Caco-2 (cell line): ENCODE measurements around the gene TMEM191C. TPM values are rescaled to one million over a fixed set of nuclear protein-coding genes. Genes with fewer than 3 reads are reported as not detected.
"Not testable (repeated sequence)": the region's sequence is repeated elsewhere in the genome, so short reads cannot be mapped to it uniquely, and the experiment has no call there.

ENCODE experiments used
- BruUV-seq: library from RNA; stranded (reverse); fragments of 400-500 nt; replicated peaks from 2 replicates; lab custom pipeline; 2021; lab: Mats Ljungman, UMichigan
- CTCF ChIA-PET: fragments of 300-600 bp; sonication (Branson Sonifier 250); formaldehyde crosslinking; loops from one replicate; lab custom pipeline; 2022; ENCODE audit warnings: antibody characterized with exemption; lab: Charles Lee
- POLR2A ChIA-PET: fragments of 300-600 bp; sonication (Branson Sonifier 250); formaldehyde crosslinking; loops from one replicate; lab custom pipeline; 2022; ENCODE audit warnings: antibody characterized with exemption; lab: Charles Lee
- DNase-seq, 2 experiments: peaks; one replicate each; pipeline versions ENCODE4 v3.0.0 to v3.0.0-alpha.2; 2020 to 2022
- H3K27me3 ChIP-seq: replicated peaks from 2 replicates; pipeline ENCODE4 v1.6.0; 2011; ENCODE audit warnings: low read length; ENCODE audit not compliant: control insufficient read depth, insufficient read depth
- H3K36me3 ChIP-seq: 2 replicates; pipeline ENCODE4 v1.5.1; 2011; ENCODE audit warnings: low read length; ENCODE audit not compliant: control insufficient read depth, insufficient read depth
- H3K4me1 ChIP-seq: fragments of 250-450 bp; sonication (Bioruptor Pico); 2 replicates; pipeline ENCODE4 v1.5.1; 2020; ENCODE audit warnings: mild to moderate bottlenecking
- H3K4me3 ChIP-seq: 2 replicates; pipeline ENCODE4 v1.5.1; 2011; ENCODE audit warnings: low read depth, mild to moderate bottlenecking, control low read depth, low read length
- H3K9me3 ChIP-seq: fragments of 250-450 bp; sonication (Bioruptor Pico); 2 replicates; pipeline ENCODE4 v1.5.1; 2020; ENCODE audit warnings: mild to moderate bottlenecking, moderate library complexity
- H3K27ac Mint-ChIP-seq: one replicate; pipeline ENCODE4 v1.8.0; 2022; ENCODE audit warnings: mixed read lengths; ENCODE audit not compliant: unreplicated experiment
- H3K27me3 Mint-ChIP-seq: one replicate; pipeline ENCODE4 v1.8.0; 2022; ENCODE audit warnings: mixed read lengths; ENCODE audit not compliant: insufficient read depth, unreplicated experiment
- H3K36me3 Mint-ChIP-seq: one replicate; pipeline ENCODE4 v1.8.0; 2022; ENCODE audit warnings: mild to moderate bottlenecking, mixed read lengths; ENCODE audit not compliant: insufficient read depth, unreplicated experiment
- H3K4me1 Mint-ChIP-seq: one replicate; pipeline ENCODE4 v1.8.0; 2022; ENCODE audit warnings: low read depth, mixed read lengths; ENCODE audit not compliant: unreplicated experiment
- H3K4me3 Mint-ChIP-seq: one replicate; pipeline ENCODE4 v1.8.0; 2022; ENCODE audit warnings: mild to moderate bottlenecking, moderate library complexity, mixed read lengths; ENCODE audit not compliant: unreplicated experiment
- H3K9me3 Mint-ChIP-seq: one replicate; pipeline ENCODE4 v1.8.0; 2022; ENCODE audit warnings: mixed read lengths; ENCODE audit not compliant: unreplicated experiment
- intact Hi-C: fragments of 100-400 bp; cut with micrococcal nuclease; formaldehyde crosslinking; loops from one replicate; pipeline ENCODE4 v1.10.0; 2022; ENCODE audit not compliant: unreplicated experiment
- total RNA-seq: library from RNA; stranded (reverse); gene quantifications from 2 replicates; pipeline ENCODE4 v1.2.3, GENCODE V29; 2022

The TMEM191C gene
- total RNA-seq, 1 experiment from 2014 or later = 8.5 TPM

DNA sequence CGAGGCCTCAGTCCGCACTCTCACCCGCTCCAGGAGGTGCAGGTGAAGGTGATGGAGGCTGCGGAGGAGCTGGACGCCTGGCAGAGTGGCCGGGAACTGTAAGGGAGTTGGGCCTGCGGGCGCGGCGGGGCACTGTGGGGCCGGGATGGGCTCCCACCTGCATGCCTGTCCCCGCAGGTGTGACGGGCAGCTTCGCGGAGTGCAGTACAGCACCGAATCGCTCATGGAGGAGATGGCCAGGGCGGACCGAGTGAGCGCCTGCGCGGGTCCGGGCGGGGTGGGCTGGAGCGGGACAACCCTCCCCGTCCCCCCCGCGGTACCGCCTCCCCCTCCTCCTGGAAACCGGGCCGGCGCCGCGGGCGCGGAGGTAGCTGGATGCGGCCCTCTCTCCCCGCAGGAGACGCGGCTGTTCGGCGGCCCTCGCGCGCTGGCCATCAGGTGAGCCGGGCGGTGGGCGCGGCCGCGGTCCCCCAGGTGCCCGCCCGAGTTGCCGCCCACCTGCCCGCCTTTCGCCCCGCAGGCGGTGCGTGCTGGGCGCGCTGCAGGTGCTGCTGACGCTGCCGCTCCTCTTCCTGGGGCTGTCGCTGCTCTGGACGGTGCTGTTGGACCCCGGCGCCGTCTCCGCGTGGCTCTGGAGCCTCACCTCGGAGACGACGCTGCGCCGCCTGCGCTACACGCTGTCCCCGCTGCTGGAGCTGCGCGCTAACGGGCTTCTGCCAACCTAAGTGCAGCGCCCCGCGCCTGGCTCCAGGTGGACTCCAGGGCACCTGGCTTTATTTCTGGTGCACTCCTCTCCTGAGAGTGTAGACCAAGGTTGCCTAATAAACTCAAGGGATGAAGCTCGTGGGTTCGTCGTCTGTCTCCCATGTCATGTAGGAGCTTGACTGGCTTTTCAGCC lies 2.2 kb downstream of the TMEM191C start:
- H3K9me3 ChIP-seq, H3K36me3 Mint-ChIP-seq, H3K27me3 Mint-ChIP-seq, POLR2A ChIA-PET, H3K36me3 ChIP-seq, H3K4me3 Mint-ChIP-seq, intact Hi-C loops, CTCF ChIA-PET, H3K4me1 Mint-ChIP-seq, H3K9me3 Mint-ChIP-seq, BruUV-seq, H3K27me3 ChIP-seq, H3K27ac Mint-ChIP-seq, H3K4me1 ChIP-seq: not testable (repeated sequence)
- peak in 1 of 2 experiments; percentile 65 for DNase-seq
- H3K4me3 ChIP-seq = peak overlapping the region; percentile 24

DNA sequence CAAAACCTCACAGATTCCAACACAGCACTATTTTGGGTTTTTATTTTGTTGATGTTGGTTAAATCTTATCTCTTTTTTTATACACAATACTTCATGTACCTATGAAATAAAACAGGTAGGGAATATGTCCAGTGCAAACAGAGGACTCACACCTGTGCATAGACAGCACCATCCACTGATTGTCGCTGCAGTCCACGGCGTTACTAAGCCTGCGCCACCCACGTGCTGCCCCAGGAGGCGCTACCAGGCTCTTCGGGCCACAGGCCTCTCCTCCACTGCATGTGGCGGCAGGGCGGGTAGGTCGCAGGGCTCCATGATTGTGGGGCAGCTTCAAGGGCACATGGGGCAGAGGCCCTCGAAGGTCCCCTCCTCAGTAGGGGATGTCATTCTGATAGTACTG lies 5.8 kb downstream of the TMEM191C start:
- H3K4me3 Mint-ChIP-seq, POLR2A ChIA-PET, H3K36me3 Mint-ChIP-seq, H3K9me3 Mint-ChIP-seq, H3K9me3 ChIP-seq, H3K36me3 ChIP-seq, BruUV-seq, intact Hi-C loops, H3K27me3 ChIP-seq, H3K27ac Mint-ChIP-seq, CTCF ChIA-PET, H3K27me3 Mint-ChIP-seq, DNase-seq, H3K4me1 Mint-ChIP-seq, H3K4me1 ChIP-seq, H3K4me3 ChIP-seq: not testable (repeated sequence)

DNA sequence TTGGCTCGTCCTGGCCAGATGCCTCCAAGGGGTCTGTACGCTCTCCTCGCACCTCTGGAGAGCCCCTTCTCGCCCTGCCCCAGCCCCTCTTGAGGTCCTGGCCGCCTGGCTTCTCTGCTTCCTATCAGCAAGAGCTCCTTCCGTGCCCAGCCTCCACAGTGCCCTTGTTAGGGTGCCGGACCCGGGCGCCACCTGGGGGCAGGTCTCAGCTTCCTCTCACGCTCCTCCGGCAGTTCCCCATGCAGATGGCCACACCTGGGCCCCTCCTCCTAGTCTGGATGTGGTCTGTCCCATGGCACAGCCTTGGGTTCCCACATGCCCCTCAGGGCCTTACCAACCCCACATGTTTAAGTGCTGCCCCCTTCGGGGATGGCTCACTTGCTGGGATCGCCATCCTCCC lies 6.5 kb downstream of the TMEM191C start:
- H3K4me3 ChIP-seq, intact Hi-C loops, H3K9me3 ChIP-seq, H3K9me3 Mint-ChIP-seq, H3K4me1 Mint-ChIP-seq, POLR2A ChIA-PET, H3K36me3 Mint-ChIP-seq, H3K27me3 Mint-ChIP-seq, BruUV-seq, H3K36me3 ChIP-seq, H3K4me3 Mint-ChIP-seq, DNase-seq, CTCF ChIA-PET, H3K4me1 ChIP-seq, H3K27ac Mint-ChIP-seq, H3K27me3 ChIP-seq: not testable (repeated sequence)

DNA sequence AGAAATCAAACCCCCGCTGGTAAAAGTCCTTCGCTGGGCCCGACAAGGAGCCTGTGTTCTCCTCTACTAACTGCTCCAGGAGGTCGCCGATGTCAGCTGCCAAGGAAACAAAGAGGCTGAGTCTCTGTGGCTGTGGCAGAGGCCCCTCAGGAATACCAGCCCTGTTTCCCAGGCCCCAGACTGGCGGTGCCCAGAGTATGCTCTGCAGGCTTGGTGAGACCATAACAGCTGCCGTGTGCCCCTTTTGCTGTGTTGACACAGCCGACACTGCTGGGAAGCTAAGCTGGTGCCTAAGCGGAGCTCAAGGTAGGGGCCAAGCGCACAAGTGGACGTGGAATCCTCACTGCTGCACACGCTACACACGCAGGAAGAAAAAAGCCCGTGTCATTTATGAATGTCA lies 16.9 kb downstream of the TMEM191C start:
- H3K9me3 Mint-ChIP-seq, CTCF ChIA-PET, H3K9me3 ChIP-seq, H3K27ac Mint-ChIP-seq, H3K27me3 Mint-ChIP-seq, H3K4me3 Mint-ChIP-seq, H3K36me3 Mint-ChIP-seq, H3K27me3 ChIP-seq, BruUV-seq, H3K4me1 Mint-ChIP-seq, H3K4me1 ChIP-seq, DNase-seq, intact Hi-C loops, POLR2A ChIA-PET, H3K4me3 ChIP-seq, H3K36me3 ChIP-seq: not testable (repeated sequence)

DNA sequence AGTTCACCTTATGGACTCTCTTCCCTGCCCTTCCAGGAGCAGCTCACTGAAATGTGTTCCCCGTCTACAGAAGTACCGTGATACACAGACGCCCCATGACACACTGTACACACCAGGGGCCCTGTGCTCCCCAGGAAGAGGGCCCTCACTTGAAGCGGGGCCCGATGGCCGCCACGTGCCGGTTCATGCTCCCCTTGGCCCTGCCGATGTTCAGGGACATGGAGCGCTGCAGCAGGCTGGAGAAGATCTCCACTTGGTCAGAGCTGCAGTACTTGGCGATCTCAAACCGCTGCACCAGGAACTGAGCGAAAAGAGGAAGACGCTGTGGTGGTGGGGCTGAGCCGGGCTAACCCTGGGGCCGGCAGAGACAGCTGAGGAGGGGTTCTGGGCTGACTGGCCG lies 20.5 kb downstream of the TMEM191C start:
- H3K9me3 ChIP-seq, H3K4me1 Mint-ChIP-seq, POLR2A ChIA-PET, H3K36me3 ChIP-seq, DNase-seq, H3K27me3 ChIP-seq, intact Hi-C loops, CTCF ChIA-PET, H3K9me3 Mint-ChIP-seq, H3K4me3 Mint-ChIP-seq, H3K4me1 ChIP-seq, H3K27ac Mint-ChIP-seq, H3K36me3 Mint-ChIP-seq, BruUV-seq, H3K4me3 ChIP-seq, H3K27me3 Mint-ChIP-seq: not testable (repeated sequence)

DNA sequence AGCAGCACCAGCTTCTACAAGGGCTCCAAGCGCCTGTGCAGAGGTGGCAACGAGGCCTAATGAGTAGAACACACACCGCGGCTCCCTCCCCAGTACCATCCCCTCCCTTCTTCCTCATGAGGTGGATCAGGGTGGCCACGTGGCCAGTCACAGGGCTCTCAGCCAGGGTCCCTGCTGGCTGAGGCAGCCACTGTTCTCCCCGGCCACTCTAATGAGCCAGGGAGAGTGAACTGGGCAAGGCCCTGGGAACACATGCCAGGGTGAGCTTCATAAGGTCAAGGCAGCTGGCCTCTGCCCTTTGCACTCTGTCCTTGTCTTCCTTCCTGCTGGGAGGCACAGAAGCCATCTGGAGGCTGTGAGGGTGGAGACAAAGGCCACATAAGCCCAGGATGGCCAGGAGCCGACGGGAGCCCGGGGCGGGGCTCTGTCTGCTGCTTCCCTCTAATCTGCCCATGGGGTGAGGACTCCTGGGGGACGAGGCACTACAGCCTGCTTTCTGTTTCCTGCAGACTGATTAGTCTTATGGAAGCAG lies 22.0 kb downstream of the TMEM191C start:
- CTCF ChIA-PET, BruUV-seq: not testable (repeated sequence)

DNA sequence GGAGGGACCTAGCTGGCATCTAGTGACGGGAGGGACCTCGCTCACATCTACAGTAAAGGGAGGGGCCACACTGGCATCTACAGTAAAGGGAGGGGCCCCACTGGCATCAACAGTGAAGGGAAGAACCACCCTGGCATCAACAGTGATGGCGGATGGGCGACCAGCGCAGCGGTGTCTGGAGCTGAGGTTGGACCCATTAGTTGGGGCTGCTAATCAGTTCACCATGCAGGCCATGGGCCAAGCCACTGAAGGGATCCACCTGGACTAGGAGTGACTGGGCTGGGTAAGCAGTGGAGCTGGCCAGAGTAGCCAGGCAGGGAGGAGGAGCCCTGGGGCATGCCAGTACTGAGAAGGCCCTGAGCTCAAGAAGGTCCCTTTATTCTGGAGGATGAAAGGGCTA lies 23.4 kb downstream of the TMEM191C start:
- DNase-seq = not testable (repeated sequence)

More for the DNA sequence above, 22.0 kb downstream of the TMEM191C start:
- H3K36me3 Mint-ChIP-seq, H3K4me3 Mint-ChIP-seq, intact Hi-C loops, H3K27me3 Mint-ChIP-seq, H3K4me3 ChIP-seq, H3K27ac Mint-ChIP-seq, H3K27me3 ChIP-seq, H3K36me3 ChIP-seq, H3K4me1 Mint-ChIP-seq, POLR2A ChIA-PET, H3K9me3 Mint-ChIP-seq, DNase-seq, H3K9me3 ChIP-seq, H3K4me1 ChIP-seq: not testable (repeated sequence)

More for the DNA sequence above, 23.4 kb downstream of the TMEM191C start:
- H3K36me3 ChIP-seq, BruUV-seq, H3K4me3 Mint-ChIP-seq, H3K9me3 ChIP-seq, H3K27me3 Mint-ChIP-seq, H3K4me1 ChIP-seq, H3K9me3 Mint-ChIP-seq, POLR2A ChIA-PET, H3K4me1 Mint-ChIP-seq, H3K27ac Mint-ChIP-seq, H3K36me3 Mint-ChIP-seq, intact Hi-C loops, H3K27me3 ChIP-seq, H3K4me3 ChIP-seq, CTCF ChIA-PET: not testable (repeated sequence)
